Activated CD4-positive, alpha-beta T cell treated with anti-CD3 and anti-CD28 coated beads for 48 hours (primary cell): ENCODE results near the gene ZBTB2.
"Not testable (repeated sequence)": the region's sequence is repeated elsewhere in the genome, so short reads cannot be mapped to it uniquely, and the experiment has no call there.

Experiments used
- DNase-seq: peaks from one replicate; pipeline ENCODE4 v3.0.0-alpha.2; 2020

The ZBTB2 gene

DNA sequence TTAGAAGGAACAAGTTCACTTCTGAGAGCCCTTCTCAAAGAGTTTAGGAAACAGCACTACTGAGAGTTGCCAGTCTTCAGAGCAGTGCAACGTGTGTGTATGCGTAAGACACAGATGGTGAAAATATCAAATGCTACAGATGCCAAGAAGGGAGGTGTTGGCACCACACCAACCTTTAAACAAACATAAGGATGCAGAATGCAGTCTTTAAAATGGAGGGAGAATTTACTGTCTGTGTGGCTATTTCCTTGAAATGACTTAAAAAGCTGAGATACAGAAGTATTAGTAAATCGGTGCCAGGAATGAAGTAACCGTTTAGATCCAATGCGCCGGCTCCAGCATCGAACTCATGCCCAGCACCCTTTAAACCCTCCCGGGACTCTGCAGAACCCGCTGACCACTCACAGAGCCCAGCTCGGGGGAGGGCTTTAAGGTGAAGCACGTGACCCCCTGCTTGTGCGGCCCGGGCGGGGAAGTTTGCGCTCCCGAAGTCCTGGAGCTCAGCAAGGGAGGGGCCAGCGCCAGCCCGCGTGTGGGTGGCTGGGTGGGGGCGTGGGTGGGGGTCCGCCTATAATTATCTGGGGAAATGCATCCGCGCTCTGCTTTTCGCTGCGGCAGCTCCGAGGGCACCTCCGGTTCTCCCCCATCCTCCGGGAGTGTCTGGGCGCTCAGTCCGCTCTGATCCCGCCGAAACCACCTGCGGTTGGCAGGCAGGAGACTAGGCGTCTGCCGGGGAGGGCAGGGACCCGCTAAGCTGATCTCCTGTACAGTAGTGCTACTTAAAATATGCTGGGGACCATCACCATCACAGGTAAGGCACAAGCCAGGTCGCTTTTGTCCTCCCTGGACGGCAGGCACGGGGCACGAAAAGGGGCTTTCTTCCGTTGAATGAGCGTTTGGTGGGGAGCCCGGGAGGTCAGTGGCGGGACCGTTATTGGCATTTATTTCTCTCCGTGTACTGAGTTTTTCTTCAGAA is 66.0 kb downstream of the ZBTB2 start:
- DNase-seq: peak; percentile 10

DNA sequence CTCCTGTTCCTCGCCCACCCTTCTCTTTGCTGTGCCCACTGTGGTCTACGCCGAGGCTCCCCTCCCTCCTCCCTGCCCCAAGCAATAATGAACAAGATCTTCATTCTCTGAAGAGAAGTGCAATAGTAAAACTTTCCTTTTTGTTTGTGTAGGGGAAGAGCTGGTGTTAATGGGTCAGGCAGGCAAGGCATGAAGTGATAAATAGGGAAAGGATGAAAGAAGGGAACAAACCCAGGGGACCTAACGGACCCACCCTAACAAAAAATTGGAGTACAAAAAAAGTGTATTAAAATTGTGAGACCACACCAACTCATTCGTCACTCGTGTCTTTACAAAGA is 66.9 kb downstream of the ZBTB2 start:
- no peak for DNase-seq

DNA sequence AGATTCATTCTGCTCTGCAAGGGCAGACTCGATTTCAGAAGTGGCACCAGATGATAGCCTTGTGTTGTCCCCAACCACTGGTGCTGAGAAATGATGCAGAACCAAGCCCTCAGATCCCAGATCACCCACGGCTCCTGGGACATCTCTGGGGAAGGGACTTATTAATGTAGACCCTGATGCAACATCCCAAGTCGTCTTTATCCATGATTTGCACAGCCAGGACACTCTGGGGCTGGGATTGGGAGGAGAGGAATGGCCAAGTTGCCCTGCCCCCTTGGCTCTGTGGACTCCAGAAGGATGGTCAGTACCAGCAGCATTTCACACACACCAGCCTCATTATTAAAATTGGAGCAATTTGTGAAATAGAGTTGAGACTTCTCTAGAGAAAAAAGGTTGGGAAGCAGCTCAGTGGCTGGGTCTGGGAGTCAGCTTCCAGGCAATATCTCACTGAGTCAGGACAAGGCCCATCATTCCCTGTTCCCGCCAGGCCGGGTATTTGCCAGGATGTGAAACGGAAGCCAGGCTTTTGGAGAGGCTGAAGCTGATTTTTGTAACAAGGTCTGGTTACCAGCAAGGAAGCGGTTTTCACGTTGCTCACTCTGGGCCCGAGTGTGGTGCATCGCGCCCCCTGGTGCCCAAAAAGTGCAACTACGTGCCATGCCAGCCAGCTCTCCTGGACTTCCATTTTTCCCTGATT is 67.4 kb downstream of the ZBTB2 start:
- DNase-seq: peak; percentile 79

DNA sequence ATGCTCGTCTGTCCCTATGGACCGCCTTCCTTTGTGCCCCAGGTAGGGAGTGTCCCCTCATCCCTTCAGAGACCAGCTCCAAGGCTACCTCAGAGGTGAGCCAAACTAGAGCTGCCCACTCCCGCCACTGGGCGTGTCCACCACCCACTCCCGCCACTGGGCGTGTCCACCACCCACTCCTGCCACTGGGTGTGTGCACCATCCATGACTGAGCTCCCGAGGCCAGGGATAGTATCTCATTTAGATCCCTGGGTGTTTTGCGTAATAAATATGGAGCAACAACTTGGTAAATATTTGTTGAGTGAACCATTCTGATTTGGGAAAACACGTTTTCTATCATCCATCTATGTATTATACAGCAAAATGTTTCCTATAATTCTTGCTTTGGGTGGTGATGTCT is 68.8 kb downstream of the ZBTB2 start:
- DNase-seq: no peak

DNA sequence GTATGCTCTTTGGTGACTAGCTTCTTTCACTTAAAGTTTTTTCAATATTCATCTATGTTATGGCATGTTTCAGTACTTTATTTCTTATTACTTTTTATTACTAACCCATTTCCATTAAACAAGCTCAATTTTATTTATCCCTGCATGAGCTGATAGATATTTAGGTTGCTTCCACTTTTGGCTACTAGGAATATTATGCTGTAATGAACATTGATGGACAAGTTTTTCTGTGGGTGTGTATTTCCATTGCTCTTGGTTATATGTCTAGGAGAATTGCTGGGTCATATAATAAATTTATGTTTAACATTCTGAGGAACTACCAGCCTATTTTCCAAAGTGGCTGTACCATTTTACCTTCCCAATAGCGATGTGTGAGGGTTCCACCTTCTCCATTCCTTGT is 69.9 kb downstream of the ZBTB2 start:
- no peak for DNase-seq

DNA sequence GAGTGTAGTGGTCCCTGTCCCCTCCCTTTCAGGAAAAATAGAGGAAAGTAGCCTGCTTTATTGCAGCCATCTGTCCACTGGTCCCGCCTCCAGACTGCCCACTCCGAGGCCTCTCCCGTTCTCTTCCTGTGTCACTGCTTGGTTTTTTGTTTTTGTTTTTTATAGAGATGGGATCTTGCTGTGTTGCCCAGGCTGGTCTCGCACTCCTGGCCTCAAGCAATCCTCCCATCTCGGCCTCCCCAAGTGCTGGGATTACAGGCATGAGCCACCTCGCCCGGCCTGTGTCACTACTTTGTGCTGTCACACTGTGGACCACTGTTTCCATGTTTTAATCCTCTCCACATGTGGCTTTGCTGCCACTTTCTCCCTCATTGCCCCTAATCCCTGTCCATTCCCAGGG is 71.2 kb downstream of the ZBTB2 start:
- no peak for DNase-seq

DNA sequence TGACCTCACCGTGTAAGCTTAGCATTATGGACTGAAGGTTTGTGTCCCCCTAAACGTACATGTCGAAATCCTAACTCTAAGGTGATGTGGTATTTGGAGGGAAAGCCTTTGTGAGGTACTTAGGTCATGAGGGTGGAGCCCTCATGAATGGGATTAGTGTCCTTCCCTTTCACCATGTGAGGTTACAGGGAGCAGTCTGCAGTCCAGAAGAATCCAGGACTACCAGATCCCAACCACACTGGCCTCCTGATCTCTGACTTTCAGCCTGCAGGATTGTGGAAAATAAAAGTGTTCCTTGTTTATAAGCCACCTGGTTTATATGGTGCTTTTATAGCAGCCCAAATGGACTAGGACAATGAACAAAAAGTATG is 73.4 kb downstream of the ZBTB2 start:
- DNase-seq: no peak

DNA sequence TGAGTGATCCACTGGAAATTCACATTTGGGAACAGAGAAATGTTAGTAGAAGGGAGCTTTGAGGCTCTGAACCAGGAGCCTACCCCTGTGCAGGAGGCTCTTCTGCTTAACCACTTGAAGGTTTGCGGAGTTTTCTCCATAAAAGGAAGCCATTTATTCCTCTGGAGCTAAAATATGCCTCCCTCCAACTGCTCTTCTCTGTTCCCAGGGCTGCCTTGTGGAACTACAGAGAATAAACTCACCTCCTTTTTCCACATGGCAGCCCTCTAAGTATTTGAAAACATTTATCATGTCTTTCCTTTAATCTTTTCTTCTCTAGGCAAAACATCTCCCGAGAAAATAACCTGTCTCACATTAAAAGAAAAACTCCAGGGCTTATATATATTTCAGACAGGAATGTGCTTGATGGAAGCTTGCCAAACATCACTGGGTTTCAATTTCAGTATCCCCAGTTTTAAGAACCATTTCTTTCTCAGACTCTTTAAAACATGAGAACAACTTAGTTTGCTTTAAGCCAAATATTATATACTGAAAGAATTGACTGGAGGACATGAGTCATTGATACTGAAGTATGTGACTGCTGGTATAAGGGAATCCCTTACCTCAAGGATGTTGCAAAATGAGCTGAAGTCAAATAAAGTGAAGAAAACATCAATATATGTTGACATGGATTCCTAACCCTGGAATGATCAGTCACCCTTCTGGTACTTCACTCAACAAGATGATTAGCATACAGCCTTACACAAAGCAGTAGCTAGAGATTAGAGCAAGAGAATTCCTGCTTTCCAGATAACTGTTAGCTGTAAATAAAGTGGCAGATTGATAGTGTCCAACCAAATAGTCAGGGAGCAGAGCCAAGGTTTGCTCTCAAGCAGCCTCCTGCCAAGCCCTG is 74.0 kb downstream of the ZBTB2 start:
- no peak for DNase-seq

DNA sequence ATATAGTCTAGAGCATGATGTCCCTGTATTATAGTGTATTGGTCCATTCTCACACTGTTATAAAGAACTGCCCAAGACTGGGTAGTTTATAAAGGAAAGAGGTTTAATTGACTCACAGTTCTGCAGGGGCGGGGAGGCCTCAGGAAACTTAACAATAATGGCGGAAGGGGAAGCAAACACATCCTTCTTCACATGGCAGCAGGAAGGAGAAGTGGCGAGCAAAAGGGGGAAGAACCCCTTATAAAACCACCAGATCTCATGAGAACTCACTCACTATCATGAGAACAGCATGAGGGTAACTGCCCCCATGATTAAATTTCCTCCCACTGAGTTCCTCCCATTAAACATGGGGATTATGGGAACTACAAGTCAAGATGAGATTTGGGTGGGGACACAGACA is 75.7 kb downstream of the ZBTB2 start:
- not testable (repeated sequence) for DNase-seq
